Measurements from ENCODE around the gene BLACAT1.

- no peak for TF ChIP-seq CTCF (IDR thresholded peaks at IDR 0.05)
- no peak for TF ChIP-seq POLR2AphosphoS5 (IDR thresholded peaks at IDR 0.05)
- no peak for TF ChIP-seq POLR2A (IDR thresholded peaks at IDR 0.05)
Observed at GRCh38 chr1:205466595-205467220, 10.9 kb upstream of the BLACAT1 start.

Data from prostate gland (tissue), 2 donors.